Right ventricle myocardium superior (tissue), 1 donor: ENCODE measurements around the gene TOP3A. TPM values are rescaled to one million over a fixed set of nuclear protein-coding genes. Genes with fewer than 3 reads are reported as not detected.
A peak's percentile ranks its signal among the peaks of the same experiment; 100 is the strongest.

ENCODE experiments used
- ATAC-seq: fragments of 200-7000 bp; cut with Tn5 transposase; one replicate; pipeline ENCODE4 v1.9.1; 2020; ENCODE audit warnings: mild to moderate bottlenecking; ENCODE audit not compliant: poor library complexity
- DNase-seq: peaks from one replicate; pipeline ENCODE4 v3.0.0-alpha.2; 2020
- intact Hi-C: fragments of 100-400 bp; cut with DNase I; formaldehyde crosslinking; loops from one replicate; pipeline ENCODE4 v1.11.2; 2022
- total RNA-seq: library from RNA; stranded (reverse); fragmentation: NEBNext Ultra II Directional; extraction: Animal tissue kit (Norgen Biotek cat#: 25700); gene quantifications from one replicate; pipeline ENCODE4 v1.2.1, GENCODE V29; 2021
- donor health status: DM: no; HTN: yes; CAD: no; lungs with severe emphysema.

The TOP3A gene
- total RNA-seq, 1 donor from 2014 or later, result 8.1 TPM

- no peak for DNase-seq
- intact Hi-C loops, result no loop called here
- no peak for ATAC-seq
Measured at GRCh38 chr17:18241229-18241871, 73.4 kb downstream of the TOP3A start.

GRCh38 chr17:18240449-18240848 is 74.3 kb downstream of the TOP3A start:
- no peak for ATAC-seq

DNA sequence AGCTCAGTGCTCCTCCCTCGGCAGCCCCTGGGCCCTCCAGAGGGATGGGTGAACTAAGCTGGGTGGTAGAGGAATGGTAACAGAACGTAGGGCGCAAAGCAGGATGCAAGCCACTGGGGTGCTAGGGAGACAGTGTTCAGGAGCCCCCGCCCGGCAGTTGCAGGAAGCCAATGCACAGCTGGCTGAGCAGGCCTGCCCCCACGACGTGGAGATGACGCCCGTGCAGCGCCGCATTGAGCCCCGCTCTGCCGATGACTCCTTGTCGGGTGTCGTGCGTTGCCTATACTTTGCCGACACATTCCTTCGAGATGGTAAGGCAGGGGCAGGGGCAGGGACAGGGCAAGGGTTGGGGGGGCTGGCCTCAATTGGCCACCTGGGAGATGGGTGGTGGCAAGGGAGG is 76.5 kb downstream of the TOP3A start:
- intact Hi-C loops, result no loop called here
- DNase-seq (peak; percentile 35), ATAC-seq (no peak)

More at GRCh38 chr17:18240449-18240848, 74.3 kb downstream of the TOP3A start:
- intact Hi-C loops, result no loop called here
- DNase-seq, result peak; percentile 35

DNA sequence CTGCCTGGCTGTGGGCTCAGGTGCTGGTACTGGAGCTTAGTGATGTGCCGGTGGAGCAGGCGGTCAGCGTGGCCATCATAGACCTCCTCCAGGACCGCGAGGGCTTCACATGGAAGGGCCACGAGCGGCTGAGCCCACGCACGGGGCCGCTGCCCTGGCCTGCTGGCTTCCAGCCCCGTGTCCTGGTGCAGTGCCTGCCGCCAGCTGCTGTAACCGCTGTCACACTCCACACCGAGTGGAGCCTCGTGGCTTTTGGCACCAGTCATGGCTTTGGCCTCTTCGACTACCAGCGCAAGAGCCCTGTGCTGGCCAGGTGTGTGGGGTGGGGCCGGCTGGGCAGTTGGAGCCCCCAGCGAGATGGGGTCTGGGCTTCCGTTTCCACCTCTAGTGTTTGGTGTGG is 77.3 kb downstream of the TOP3A start:
- no peak for ATAC-seq
- intact Hi-C loops, result no loop called here
- DNase-seq, result peak; percentile 35

DNA sequence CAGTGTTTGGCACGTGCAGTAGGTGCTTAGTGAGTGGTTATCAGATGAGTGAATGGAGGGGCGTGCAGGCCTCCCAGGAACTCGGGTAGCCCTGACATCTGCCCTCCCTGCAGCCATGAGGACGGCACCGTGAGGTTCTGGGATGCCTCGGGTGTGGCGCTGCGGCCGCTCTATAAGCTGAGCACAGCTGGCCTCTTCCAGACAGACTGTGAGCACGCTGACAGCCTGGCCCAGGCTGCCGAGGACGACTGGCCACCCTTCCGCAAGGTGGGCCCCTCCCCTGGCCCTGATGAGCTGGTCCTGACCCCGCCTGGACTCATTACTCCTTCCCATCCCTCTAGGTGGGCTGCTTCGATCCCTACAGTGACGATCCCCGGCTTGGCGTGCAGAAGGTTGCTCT is 78.3 kb downstream of the TOP3A start:
- intact Hi-C loops, result no loop called here
- no peak for DNase-seq
- ATAC-seq, result no peak

DNA sequence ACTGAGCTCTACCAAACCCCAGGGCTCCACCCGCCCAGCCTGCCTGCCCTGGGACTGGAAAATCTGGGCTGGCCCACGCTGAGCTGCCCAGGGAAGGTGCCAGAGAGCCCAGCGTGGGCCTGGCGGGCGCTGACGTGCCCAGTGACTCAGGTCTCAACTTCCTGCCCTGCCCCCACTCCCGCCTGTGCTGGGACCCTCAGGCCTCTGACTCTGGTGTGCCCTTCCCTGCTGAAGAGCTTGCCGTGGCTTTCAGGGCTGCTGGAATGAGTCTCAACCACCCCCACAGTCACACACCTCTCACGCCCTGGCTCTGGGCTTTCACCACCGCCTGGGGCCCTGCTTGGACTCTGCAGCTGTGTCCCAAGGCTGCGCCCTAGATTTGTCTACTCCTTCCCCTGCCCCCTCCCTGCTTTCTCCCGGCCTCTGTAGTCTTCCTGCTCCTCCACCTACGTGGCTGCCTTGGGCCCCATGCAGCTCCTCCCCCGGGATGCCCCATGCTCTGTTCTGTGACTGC is 79.0 kb downstream of the TOP3A start:
- intact Hi-C loops, result no loop called here
- no peak for DNase-seq
- no peak for ATAC-seq

DNA sequence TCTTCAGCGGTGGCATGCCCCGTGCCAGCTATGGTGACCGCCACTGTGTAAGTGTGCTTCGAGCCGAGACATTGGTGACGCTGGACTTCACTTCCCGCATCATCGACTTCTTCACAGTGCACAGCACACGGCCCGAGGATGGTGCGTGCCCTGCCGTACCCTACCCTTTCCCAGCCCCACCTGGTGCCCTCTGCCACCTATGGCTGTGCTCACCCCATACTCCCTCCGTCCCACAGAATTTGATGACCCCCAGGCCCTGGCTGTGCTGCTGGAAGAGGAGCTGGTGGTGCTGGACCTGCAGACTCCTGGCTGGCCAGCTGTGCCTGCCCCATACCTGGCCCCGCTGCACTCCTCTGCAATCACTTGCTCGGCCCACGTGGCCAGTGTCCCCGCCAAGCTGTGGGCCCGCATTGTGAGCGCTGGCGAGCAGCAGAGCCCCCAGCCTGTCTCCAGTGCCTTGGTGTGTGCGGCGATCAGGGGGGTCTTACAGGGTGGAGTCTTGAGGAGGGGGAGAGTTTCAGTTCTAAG is 79.9 kb downstream of the TOP3A start:
- no peak for DNase-seq
- intact Hi-C loops, result no loop called here
- no peak for ATAC-seq

GRCh38 chr17:18233803-18234518 is 80.8 kb downstream of the TOP3A start:
- intact Hi-C loops, result no loop called here
- no peak for ATAC-seq
- no peak for DNase-seq

- no peak for ATAC-seq
- intact Hi-C loops, result no loop called here
- no peak for DNase-seq
Measured at GRCh38 chr17:18231164-18231563, 83.6 kb downstream of the TOP3A start.

- DNase-seq (no peak), ATAC-seq (no peak)
- intact Hi-C loops, result no loop called here
Measured at GRCh38 chr17:18230288-18231141, 84.3 kb downstream of the TOP3A start.

DNA sequence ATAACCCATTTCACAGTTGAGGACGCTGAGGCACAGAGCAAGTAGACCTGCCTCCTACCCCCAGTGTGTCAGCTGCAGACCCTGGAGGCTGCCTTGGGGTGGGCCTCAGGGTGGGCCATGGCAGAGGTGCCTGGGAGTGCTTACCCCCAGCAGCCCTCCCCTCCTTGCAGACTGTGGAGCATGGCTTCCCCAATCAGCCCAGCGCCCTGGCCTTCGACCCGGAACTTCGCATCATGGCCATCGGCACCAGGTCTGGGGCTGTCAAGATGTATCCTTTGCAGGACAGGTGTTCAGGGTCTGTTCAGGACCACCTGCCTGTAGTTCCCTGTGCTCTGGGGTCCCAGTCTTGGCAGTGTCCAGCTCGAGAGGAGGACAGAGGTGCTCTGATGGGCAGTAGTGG is 85.0 kb downstream of the TOP3A start:
- intact Hi-C loops, result no loop called here
- ATAC-seq (no peak), DNase-seq (no peak)

- no peak for DNase-seq
- intact Hi-C loops, result no loop called here
- no peak for ATAC-seq
Measured at GRCh38 chr17:18229254-18229653, 85.5 kb downstream of the TOP3A start.

GRCh38 chr17:18228176-18228682 is 86.6 kb downstream of the TOP3A start:
- intact Hi-C loops, result no loop called here
- ATAC-seq, result no peak
- DNase-seq, result no peak

- DNase-seq (no peak), ATAC-seq (no peak)
- intact Hi-C loops, result no loop called here
Measured at GRCh38 chr17:18227635-18228034, 87.2 kb downstream of the TOP3A start.

DNA sequence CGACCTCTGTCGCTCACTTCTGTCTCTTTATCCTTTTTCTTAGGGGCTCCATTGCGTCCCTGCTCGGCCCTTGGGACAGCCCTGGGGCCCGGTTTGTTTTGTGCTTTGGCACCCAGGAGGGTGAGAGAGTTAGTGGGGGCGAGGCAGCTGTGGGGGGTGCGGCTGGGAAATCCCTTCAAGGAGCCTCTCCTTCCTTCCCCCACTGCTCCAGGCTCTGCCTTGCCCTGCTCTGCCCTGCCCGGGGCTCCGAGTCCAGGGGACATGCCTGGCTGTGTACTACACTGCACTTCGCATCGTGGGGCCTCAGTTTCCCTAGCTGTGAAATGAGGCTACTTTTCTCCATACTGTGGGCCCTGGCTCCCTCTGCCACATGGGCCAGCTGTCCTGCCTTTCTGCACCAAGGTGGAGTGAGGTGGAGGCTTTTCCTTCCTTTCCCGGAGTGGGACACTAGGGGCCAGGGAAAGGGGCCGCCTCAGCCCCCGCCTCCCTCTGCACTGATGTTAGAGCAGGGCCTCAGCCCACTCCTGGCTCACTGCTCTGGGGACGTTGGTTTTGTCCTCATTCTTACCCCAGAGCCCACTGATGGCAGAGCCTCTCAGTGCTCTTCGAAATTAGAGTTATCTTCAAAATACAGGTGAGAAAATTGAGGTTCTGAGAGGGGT is 88.4 kb downstream of the TOP3A start:
- intact Hi-C loops, result no loop called here
- no peak for ATAC-seq
- DNase-seq, result no peak

DNA sequence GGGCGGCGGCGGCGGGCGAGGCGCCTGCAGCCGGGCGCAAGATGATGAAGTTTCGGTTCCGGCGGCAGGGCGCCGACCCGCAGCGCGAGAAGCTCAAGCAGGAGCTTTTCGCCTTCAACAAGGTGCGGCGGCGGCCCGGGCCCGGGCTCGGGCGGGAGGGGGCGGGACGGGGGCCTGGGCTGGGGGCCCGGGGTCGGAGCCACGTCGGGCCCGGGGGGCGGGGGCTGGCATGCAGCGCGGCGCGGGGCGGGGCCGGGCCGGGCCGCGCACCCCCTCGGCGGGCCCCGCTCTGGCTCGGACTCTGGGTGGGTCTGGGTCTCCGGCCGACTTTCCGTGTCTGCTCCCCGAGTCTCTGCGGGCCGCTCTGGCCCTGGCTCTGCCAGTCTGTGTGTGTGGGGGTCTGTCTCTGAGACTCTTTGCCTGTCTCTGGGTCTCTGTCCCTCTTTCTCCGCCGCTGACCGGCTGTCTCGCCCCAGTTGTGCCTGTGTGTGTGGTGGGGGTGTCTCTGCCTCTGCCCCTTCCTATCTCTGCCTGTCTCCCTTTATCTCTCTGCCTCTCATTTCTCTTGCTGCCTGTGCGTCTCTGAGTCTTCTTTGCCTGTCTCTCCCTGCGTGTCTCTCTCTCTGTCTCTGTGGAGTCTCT is 89.0 kb downstream of the TOP3A start:
- DNase-seq (no peak), ATAC-seq (no peak)
- intact Hi-C loops, result no loop called here

GRCh38 chr17:18225121-18225641 is 89.6 kb downstream of the TOP3A start, which contains the start of gene LLGL1:
TSS of gene LLGL1 (plus strand) at chr17:18225635. CDS start at chr17:18225683, 48 bp downstream.
- peak; percentile 99 for DNase-seq
- peak; percentile 98 for ATAC-seq
- intact Hi-C loops, result no loop called here
